ENCODE results near the gene MALRD1. TPM values are rescaled to one million over a fixed set of nuclear protein-coding genes. Genes with fewer than 3 reads are reported as not detected.

The MALRD1 gene
- polyA plus RNA-seq, 1 donor, result 1.4 TPM

DNA sequence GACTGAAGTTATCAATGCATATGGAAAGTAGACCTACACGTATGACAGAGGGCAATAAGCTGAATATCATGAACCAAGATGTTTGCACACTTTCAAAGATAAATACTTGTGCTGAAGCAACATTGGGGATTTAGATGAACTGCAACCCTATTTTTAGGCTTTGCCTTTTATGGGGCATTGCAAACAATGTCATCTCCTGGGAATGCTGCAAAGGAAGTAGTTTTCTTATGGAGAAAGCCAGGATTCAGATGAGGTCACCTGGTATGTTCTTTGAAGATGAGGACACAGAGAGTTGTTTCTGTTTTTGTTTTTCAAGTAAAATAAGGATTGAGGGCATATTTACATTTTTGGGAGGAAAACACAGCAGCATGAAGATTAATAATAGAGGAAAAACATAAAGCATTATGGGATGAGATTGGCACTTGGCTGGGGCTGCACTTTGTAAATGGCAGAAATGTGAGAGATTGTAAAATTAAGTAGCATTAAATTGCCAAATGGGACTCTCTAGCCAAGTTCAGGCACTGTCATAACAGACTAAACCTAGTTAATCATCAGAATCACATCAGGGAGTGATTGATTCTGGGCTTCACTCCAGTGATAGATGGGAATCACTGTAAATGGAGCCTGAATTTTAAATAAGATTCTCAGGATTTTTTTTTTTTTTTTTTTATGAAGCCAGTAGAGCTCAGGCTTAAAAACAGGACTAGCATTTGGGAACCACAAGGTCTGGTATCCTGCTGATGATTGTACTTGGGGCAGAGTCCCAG lies 63.1 kb downstream of the MALRD1 start:
- no peak for DNase-seq

GRCh38 chr10:19117438-19117837 lies 68.8 kb downstream of the MALRD1 start:
- DNase-seq, result no peak

GRCh38 chr10:19119191-19119590 lies 70.6 kb downstream of the MALRD1 start:
- no peak for DNase-seq

DNA sequence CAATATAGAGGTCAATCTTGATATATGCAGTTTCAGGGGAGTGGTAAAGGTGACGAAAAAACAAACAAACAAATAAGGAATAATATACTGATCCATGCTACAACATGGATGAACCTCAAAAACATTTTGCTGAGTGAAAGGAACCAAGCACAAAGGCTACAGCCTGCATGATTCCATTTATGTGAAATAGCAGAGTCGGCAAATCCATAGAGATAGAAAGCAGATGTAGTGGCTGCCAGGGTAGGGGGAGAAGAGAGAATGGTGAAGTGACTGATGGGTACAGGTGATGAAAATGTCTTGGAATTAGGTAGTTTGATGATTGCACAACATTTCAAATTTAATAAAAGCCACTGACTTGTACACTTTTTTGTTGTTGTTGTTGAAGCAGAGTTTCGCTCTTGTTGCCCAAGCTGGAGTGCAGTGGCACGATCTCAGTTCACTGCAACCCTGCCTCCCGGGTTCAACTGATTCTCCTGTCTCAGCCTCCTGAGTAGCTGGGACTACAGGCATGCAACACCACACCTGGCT lies 71.8 kb downstream of the MALRD1 start:
- DNase-seq, result no peak

DNA sequence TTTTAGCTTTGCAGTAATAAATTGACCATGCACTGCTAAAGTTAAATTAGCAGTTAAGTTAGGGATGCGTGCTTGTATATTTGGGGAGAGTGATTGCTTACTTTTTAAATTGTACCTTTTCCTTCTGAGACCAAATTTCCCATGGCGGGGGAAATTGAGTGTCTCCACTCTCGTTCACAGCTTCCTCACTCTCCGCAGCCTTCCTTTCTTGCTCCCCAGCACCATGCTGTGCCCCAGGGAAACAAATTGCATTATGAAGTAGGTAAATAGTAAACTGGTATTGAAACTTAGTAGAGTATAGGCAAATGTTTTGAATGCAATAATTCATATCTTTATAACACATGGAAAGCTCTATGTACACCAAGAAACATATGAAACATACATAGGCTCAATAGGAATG lies 85.4 kb downstream of the MALRD1 start:
- no peak for DNase-seq

- DNase-seq, result no peak
These were observed 94.4 kb downstream of the MALRD1 start for GRCh38 chr10:19142967-19143366.

DNA sequence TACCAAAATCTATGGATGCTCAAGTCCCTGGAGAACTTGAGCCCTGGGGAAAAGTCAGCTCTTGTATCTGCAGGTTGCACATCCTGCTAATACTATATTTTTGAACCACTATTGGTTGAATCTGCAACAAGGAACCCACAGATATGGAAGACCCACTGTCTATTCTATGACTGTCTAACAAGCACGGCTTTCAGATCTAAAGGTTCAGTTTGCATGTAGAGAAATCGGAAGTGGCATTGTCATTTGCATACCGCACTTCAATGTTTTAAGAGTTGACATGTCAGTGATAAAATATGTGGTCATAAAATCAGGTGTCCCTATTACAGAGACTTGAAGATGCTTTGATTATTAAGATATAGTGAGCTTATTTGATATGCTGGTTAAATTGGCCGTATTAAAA lies 95.6 kb downstream of the MALRD1 start:
- no peak for DNase-seq

DNA sequence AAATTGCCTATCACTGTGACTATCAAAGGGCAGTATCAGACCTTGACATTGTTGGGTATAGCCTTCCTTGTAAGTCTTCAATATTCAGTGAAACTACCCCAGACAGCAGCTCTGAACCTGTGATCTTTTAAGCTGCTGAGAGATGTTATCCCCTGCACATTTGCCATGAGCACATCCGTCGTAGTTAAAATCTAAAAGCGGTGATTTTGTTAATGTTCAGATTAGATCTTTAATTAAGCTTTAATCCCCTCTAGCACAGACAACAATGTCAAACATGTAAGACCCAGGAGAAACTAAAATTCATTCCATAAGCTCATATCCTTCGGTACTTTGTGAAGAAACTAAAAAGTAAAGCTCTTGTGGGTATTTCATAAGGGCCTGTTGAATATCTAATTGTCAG lies 105.8 kb downstream of the MALRD1 start:
- no peak for DNase-seq

GRCh38 chr10:19158358-19158757 lies 109.8 kb downstream of the MALRD1 start:
- no peak for DNase-seq

- no peak for DNase-seq
These were observed 110.3 kb downstream of the MALRD1 start for GRCh38 chr10:19158870-19159269.

GRCh38 chr10:19164461-19164860 lies 115.9 kb downstream of the MALRD1 start:
- no peak for DNase-seq

GRCh38 chr10:19168584-19168983 lies 120.0 kb downstream of the MALRD1 start:
- no peak for DNase-seq

DNA sequence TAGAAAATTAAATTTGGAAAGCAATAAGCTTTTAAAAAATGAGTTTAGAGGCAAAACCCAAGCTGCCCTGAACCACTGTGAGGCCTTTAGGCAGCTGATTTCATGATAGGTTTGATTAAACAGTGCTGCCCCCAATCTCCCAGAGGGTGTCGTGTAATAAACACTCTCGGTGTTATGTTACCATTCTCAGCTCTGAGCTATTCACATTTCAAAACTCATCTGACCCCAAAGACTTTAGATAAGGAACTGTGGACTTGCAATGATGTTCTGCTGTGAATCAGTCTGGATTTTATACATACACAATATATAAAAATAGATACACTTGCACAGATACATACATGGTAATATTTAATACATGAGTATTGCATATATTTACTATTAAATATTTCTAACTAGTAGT lies 120.4 kb downstream of the MALRD1 start:
- DNase-seq, result no peak

GRCh38 chr10:19169684-19170083 lies 121.1 kb downstream of the MALRD1 start:
- DNase-seq, result no peak

DNA sequence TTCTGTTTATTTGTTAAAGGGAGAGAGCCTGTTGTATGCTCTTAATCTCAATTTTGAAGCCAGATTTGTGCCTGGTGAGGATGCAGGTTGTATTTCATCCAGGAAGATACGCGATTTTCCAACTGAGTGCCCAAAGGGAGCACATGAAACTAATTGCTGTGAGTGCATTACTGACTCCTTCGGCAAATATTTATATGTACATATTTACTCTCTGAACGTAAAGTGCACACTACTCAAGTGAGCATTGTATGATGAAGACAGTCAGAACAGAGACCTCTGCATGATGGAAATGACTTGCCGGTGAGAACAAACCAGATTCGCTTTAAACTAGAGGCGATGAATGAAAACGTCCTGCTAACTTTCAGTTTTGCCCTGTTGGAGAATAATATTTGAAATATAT lies 130.1 kb downstream of the MALRD1 start:
- no peak for DNase-seq

DNA sequence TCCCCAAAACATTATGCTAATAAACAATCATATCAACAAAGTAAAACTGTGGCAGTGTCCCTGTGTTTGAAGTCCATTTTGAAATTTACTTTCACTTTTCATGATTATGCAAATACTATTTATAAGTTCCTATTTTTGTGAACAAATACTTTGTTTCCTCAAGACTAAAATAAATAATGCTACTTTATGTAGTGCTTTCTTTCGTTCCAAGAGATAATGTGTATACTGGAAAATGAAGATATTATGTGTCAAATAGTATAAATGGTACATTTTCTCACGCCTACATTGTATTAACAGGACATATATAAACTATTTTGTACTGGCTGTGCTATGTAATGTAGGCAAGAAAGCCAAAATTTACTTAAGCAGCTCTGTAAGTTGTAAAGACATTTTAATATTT lies 136.3 kb downstream of the MALRD1 start:
- DNase-seq, result no peak

- DNase-seq, result no peak
These were observed 146.3 kb downstream of the MALRD1 start for GRCh38 chr10:19194866-19195265.

- no peak for DNase-seq
These were observed 147.1 kb downstream of the MALRD1 start for GRCh38 chr10:19195698-19196097.

DNA sequence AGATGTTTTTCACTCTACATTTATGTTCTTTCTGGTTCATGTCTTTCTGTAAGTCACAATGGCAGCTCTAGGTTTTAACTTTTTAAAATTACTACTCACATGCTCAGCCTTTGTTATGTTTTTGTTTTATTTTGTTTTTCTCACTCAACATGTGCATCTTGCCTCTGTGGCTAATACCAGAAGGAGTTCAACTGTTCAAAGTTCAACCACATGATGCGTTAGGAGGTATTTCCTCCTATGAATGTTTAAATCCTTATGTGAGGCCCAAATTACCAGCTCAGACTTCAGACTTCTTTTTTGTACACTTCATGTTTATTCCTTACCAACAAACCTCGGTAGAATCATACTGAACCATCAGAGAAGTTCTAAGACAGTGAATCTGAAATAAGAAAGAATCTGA lies 151.6 kb downstream of the MALRD1 start:
- no peak for DNase-seq

DNA sequence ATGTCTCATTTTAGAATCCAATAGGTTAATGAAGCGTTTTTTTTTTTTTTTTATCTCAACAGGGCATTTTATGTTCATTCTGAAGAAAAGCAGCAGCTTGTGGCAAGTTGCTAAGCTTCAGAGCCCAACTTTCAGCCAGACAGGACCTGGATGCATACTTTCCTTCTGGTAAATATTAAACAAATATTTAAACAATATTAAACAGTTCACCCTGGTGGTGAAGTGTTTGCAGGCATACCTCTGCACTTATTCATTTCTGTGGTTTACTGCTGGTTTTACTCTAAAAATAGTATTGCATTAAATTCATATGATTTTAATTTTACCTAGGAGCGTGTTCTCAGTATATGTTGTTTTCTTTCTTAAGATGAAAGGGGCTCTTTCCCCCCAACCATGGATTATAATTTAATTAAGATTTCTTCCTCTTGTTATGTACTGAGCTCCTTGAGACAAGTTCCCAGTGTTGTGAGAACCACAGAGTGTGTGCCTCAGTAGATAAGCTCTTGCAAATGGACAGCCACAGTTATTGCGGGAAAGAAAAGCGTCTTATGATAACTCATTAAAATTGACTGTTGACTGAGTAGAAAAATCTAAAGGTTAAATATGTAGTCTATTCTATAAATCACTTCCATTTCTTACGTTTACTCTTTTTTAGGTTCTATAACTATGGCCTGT lies 155.8 kb downstream of the MALRD1 start:
- no peak for DNase-seq

DNA sequence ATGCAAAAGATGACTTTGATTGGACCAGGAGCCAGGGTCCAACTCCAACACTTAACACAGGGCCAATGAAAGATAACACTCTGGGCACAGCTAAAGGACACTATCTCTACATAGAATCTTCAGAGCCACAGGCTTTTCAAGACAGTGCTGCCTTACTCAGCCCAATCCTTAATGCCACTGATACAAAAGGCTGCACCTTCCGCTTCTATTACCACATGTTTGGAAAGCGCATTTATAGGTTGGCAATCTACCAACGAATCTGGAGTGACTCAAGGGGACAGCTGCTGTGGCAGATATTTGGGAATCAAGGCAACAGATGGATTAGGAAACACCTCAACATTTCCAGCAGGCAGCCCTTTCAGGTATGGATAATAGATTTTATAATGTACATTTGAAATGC lies 160.7 kb downstream of the MALRD1 start:
- DNase-seq, result no peak

DNA sequence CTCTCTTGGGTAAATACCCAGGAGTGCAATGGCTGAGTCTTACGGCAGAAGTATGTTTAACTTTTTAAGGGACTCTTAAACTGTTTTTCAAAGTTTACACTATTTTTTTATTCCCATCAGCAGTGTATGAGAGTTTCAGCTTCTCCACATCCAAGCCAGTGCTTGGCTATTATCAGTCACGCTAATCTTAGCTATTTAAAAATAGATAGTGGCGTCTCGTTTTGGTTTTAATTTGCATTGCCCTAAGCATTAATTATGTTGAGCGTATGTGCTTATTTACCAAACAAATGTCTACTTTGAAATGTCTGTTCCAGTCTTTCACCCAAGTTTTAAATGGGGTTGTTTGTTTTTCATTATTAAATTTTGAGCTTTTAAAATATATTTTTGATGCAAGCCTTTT lies 164.0 kb downstream of the MALRD1 start:
- no peak for DNase-seq

GRCh38 chr10:19221216-19221615 lies 172.6 kb downstream of the MALRD1 start:
- DNase-seq, result no peak

- DNase-seq, result no peak
These were observed 177.4 kb downstream of the MALRD1 start for GRCh38 chr10:19226025-19226424.
